K562 (cell line): ENCODE results near the gene TMEM25. TPM values are rescaled to one million over a fixed set of nuclear protein-coding genes. Genes with fewer than 3 reads are reported as not detected.

Source experiments
- ATAC-seq: fragments of 200-7000 bp; cut with Tn5 transposase; 3 replicates; pipeline ENCODE4 v1.9.1; 2020; ENCODE audit warnings: moderate library complexity
- BruUV-seq: library from RNA; stranded (reverse); fragments of 400-500 nt; replicated peaks from 2 replicates; lab custom pipeline; 2021; lab: Mats Ljungman, UMichigan
- CTCF ChIA-PET: fragments of 300-600 bp; formaldehyde crosslinking; extraction: SDS; loops from one replicate; lab custom pipeline; 2021; ENCODE audit warnings: low intra/inter-chr PET ratio; lab: Yijun Ruan, JAX
- POLR2A ChIA-PET: fragments of 300-600, 350-650 bp; sonication (Branson Sonifier 250); formaldehyde crosslinking; extraction: SDS; loops from one replicate; lab custom pipeline; 2021; ENCODE audit warnings: antibody characterized with exemption, inconsistent platforms; lab: Yijun Ruan, JAX
- DNase-seq, 4 experiments: peaks; one replicate each; pipeline versions ENCODE4 v3.0.0 to v3.0.0-alpha.2; 2011 to 2018; ENCODE audit warnings: low spot score in 3 of 4, mixed read lengths in 3 of 4; ENCODE audit errors: extremely low read depth in 1 of 4
- FAIRE-seq: peaks from 2 replicates; lab custom pipeline; 2011; peaks lifted over from hg19 to GRCh38; lab: Jason Lieb, UNC
- H2AFZ ChIP-seq: 2 replicates; pipeline ENCODE4 v1.6.0; 2011; ENCODE audit warnings: low read depth, low read length, control low read depth, inconsistent platforms
- H3K27ac ChIP-seq: fragments of 200-600 bp; 3 replicates; pipeline ENCODE4 v1.8.0; 2011; ENCODE audit warnings: low read depth, mild to moderate bottlenecking, control low read depth, inconsistent platforms, low read length, moderate library complexity, mixed read lengths; ENCODE audit errors: extremely low read depth
- H3K27me3 ChIP-seq, 2 experiments: fragments of 300-600 bp in 1 of 2; 2 replicates in 1 of 2; 3 replicates in 1 of 2; pipeline versions ENCODE4 v1.6.0 to v1.8.0; 2011; ENCODE audit warnings: inconsistent platforms in 2 of 2, low read length in 2 of 2, mild to moderate bottlenecking in 1 of 2, mixed read lengths in 1 of 2, moderate library complexity in 1 of 2; ENCODE audit not compliant: control insufficient read depth in 2 of 2, insufficient read depth in 2 of 2
- H3K36me3 ChIP-seq: fragments of 300-600 bp; 3 replicates; pipeline ENCODE4 v1.8.0; 2011; ENCODE audit warnings: mild to moderate bottlenecking, low read length, inconsistent platforms; ENCODE audit not compliant: control insufficient read depth, insufficient read depth
- H3K4me1 ChIP-seq, 2 experiments: fragments of 200-600 bp in 1 of 2; replicated peaks in 1 of 2; 2 replicates in 1 of 2; 3 replicates in 1 of 2; pipeline versions ENCODE4 v1.5.1 to v1.8.0; 2011; ENCODE audit warnings: inconsistent platforms in 2 of 2, low read length in 2 of 2, mild to moderate bottlenecking in 1 of 2, mixed read lengths in 1 of 2, moderate library complexity in 1 of 2; ENCODE audit not compliant: control insufficient read depth in 2 of 2, insufficient read depth in 2 of 2
- H3K4me2 ChIP-seq: 2 replicates; pipeline ENCODE4 v1.6.1; 2011; ENCODE audit warnings: low read length, control low read depth, inconsistent platforms, mixed read lengths; ENCODE audit not compliant: insufficient read depth
- H3K4me3 ChIP-seq: fragments of 200-600 bp; sonication (generic), shearing (Covaris generic); 2 replicates; pipeline ENCODE4 v1.5.1; 2016; ENCODE audit warnings: control low read depth, inconsistent platforms
- H3K79me2 ChIP-seq: fragments of 200-600 bp; 3 replicates; pipeline ENCODE4 v1.8.0; 2011; ENCODE audit warnings: low read length, inconsistent platforms; ENCODE audit not compliant: control insufficient read depth, insufficient read depth
- H3K9ac ChIP-seq, 2 experiments: 2 replicates each; pipeline versions ENCODE4 v1.6.0 to v1.6.1; 2011; ENCODE audit warnings: low read depth in 2 of 2, low read length in 2 of 2, control low read depth in 1 of 2, inconsistent platforms in 1 of 2, mild to moderate bottlenecking in 1 of 2, mixed read lengths in 1 of 2; ENCODE audit not compliant: insufficient read depth in 1 of 2
- H3K9me1 ChIP-seq: one replicate; pipeline ENCODE4 v1.6.0; 2011; ENCODE audit warnings: inconsistent platforms, mild to moderate bottlenecking, low read length, moderate library complexity; ENCODE audit not compliant: control insufficient read depth, insufficient read depth
- H3K9me3 ChIP-seq: replicated peaks from 2 replicates; pipeline ENCODE4 v1.5.1; 2011; ENCODE audit warnings: low read depth, low read length, inconsistent platforms; ENCODE audit not compliant: control insufficient read depth, insufficient read depth
- H4K20me1 ChIP-seq: replicated peaks from 2 replicates; pipeline ENCODE4 v1.6.1; 2011; ENCODE audit warnings: low read length, inconsistent platforms, mixed read lengths; ENCODE audit not compliant: control insufficient read depth, insufficient read depth
- ATF3 ChIP-seq, 2 experiments: fragments of 450-650 bp in 1 of 2; sonication (generic) in 1 of 2; formaldehyde crosslinking in 1 of 2; IDR thresholded peaks in 1 of 2; conservative IDR thresholded peaks in 1 of 2; 2 replicates each; pipeline versions ENCODE4 v1.6.1 to v1.8.1; 2016 to 2023; ENCODE audit warnings: mild to moderate bottlenecking in 2 of 2, moderate library complexity in 2 of 2, inconsistent platforms in 1 of 2, missing genetic modification reagents in 1 of 2
- BHLHE40 ChIP-seq: IDR thresholded peaks from 2 replicates; pipeline ENCODE4 v1.6.1; 2011; ENCODE audit warnings: low read length, improper control_type of control experiment
- CEBPB ChIP-seq: fragments of 450-650 bp; IDR thresholded peaks from 2 replicates; pipeline ENCODE4 v1.6.1; 2016; ENCODE audit warnings: missing genetic modification characterization, missing compliant biosample characterization
- CEBPG ChIP-seq, 3 experiments: fragments of 200-800 bp in 1 of 3; sonication (Bioruptor generic) in 1 of 3; sonication (generic) in 1 of 3; formaldehyde crosslinking in 1 of 3; IDR thresholded peaks in 2 of 3; conservative IDR thresholded peaks in 1 of 3; 2 replicates each; pipeline versions ENCODE4 v1.6.1 to v1.8.0; 2016 to 2022; ENCODE audit warnings: missing compliant biosample characterization in 2 of 3, missing genetic modification characterization in 2 of 3, mild to moderate bottlenecking in 1 of 3, missing genetic modification reagents in 1 of 3
- HMGN3 ChIP-seq: IDR thresholded peaks from 2 replicates; pipeline ENCODE4 v1.6.1; 2011; ENCODE audit warnings: borderline replicate concordance, low read depth, mild to moderate bottlenecking, mixed read lengths, low read length; ENCODE audit not compliant: insufficient read length; ENCODE audit errors: extremely low read depth
- HNRNPL ChIP-seq: fragments of 200-400 bp; formaldehyde crosslinking; IDR thresholded peaks from 2 replicates; pipeline ENCODE4 v1.6.1; 2017; ENCODE audit warnings: low read depth, mild to moderate bottlenecking, low read length
- IFI16 ChIP-seq: fragments of 250-450 bp; sonication (Bioruptor Pico); IDR thresholded peaks from 2 replicates; pipeline ENCODE4 v2.1.2; 2022; ENCODE audit warnings: mild to moderate bottlenecking, inconsistent platforms
- LCOR ChIP-seq: sonication (generic); formaldehyde crosslinking; IDR thresholded peaks from 2 replicates; pipeline ENCODE4 v1.8.0; 2022; ENCODE audit warnings: mild to moderate bottlenecking, missing genetic modification reagents
- NRF1 ChIP-seq, 2 experiments: fragments of 450-650 bp; IDR thresholded peaks in 1 of 2; conservative IDR thresholded peaks in 1 of 2; 2 replicates each; pipeline ENCODE4 v1.6.1; 2014; ENCODE audit warnings: mild to moderate bottlenecking in 2 of 2
- PBX2 ChIP-seq, 2 experiments: IDR thresholded peaks in 1 of 2; conservative IDR thresholded peaks in 1 of 2; 2 replicates each; pipeline ENCODE4 v1.6.1; 2016; ENCODE audit warnings: low read depth in 2 of 2, mild to moderate bottlenecking in 1 of 2, missing compliant biosample characterization in 1 of 2, missing genetic modification characterization in 1 of 2, moderate library complexity in 1 of 2
- POLR2B ChIP-seq: fragments of 450-650 bp; IDR thresholded peaks from 2 replicates; pipeline ENCODE4 v1.6.1; 2018; ENCODE audit warnings: low read depth; ENCODE audit not compliant: partially characterized antibody
- PRPF4 ChIP-seq: fragments of 200-400 bp; formaldehyde crosslinking; IDR thresholded peaks from one replicate; pipeline ENCODE4 v1.6.1; 2017; ENCODE audit warnings: low read length, low read depth, mild to moderate bottlenecking; ENCODE audit not compliant: insufficient read depth, poor library complexity, severe bottlenecking
- RBM15 ChIP-seq: fragments of 200-400 bp; formaldehyde crosslinking; IDR thresholded peaks from 2 replicates; pipeline ENCODE4 v1.6.1; 2018; ENCODE audit warnings: mild to moderate bottlenecking, low read length, moderate library complexity; ENCODE audit not compliant: insufficient read depth
- SIX5 ChIP-seq, 2 experiments: IDR thresholded peaks; 2 replicates each; pipeline ENCODE4 v1.6.1; 2011; ENCODE audit warnings: low read length in 2 of 2, borderline replicate concordance in 1 of 2, low read depth in 1 of 2, mild to moderate bottlenecking in 1 of 2, moderate library complexity in 1 of 2; ENCODE audit not compliant: insufficient read depth in 1 of 2
- ZNF24 ChIP-seq: fragments of 450-650 bp; IDR thresholded peaks from 2 replicates; pipeline ENCODE4 v1.6.1; 2016
- ZNF354B ChIP-seq: fragments of 250-450 bp; sonication (Bioruptor Pico); IDR thresholded peaks from 2 replicates; pipeline ENCODE4 v1.4.0; 2020
- WGBS: fragments of 100-300 bp; shearing (Covaris generic); methylation state at CpG from one replicate; pipeline ENCODE4 v1.1.6; 2016; ENCODE audit warnings: low coverage, mixed read lengths; ENCODE audit not compliant: insufficient coverage; ENCODE audit errors: missing lambda C conversion rate; 5-methylcytosine and 5-hydroxymethylcytosine counted together
- in situ Hi-C: fragments of 300-500 bp; cut with MboI; formaldehyde crosslinking; loops from 4 replicates; pipeline ENCODE4 v1.15.0; 2018; ENCODE audit warnings: inconsistent platforms, mixed read lengths
- intact Hi-C: fragments of 100-400 bp; cut with micrococcal nuclease; formaldehyde crosslinking; loops from 2 replicates; pipeline ENCODE4 v1.14.2; 2022
- polyA plus RNA-seq, 8 experiments: library from polyadenylated mRNA; depleted of rRNA in 4 of 8; stranded (reverse) in 5 of 8; unstranded in 3 of 8; fragments of >200 nt; fragmentation: Nextera tagmentation in 2 of 8; fragmentation: Illumina TruSeq in 1 of 8; extraction: Ambion mirVana in 2 of 8; extraction: Trizol in 1 of 8; gene quantifications; 2 replicates each; pipeline versions ENCODE4 v1.2.1 to v1.2.3, GENCODE V29; 2011 to 2014; ENCODE audit warnings: inconsistent platforms in 1 of 8, missing spikeins in 1 of 8
- total RNA-seq, 7 experiments: library from RNA; depleted of rRNA in 6 of 7; stranded (reverse); fragments of >200 nt in 6 of 7; fragmentation: Illumina TruSeq in 2 of 7; extraction: Trizol in 2 of 7; gene quantifications; 2 replicates each; pipeline versions ENCODE4 v1.2.1 to v1.2.3, GENCODE V29; 2011 to 2021; ENCODE audit warnings: low replicate concordance in 1 of 7

Gene TMEM25
- total and polyA plus RNA-seq, 9 of the 15 experiments (the other 6 are each of a cell fraction or from before 2014, with no cell fraction given): 0.34 to 3.8 (median 2.0) TPM

GRCh38 chr11:118536726-118537125 lies 5.7 kb downstream of the TMEM25 start:
- no peak overlapping the region for H3K27ac ChIP-seq
- intact Hi-C loops: no loop called here
- no peaks in the 10 kb centered on the region for H3K9me1 ChIP-seq
- in situ Hi-C loops: no loop called here
- ATAC-seq: peak; percentile 34; the same call in 2 of the 3 replicates
- no peaks in the 10 kb centered on the region for H3K36me3 ChIP-seq
- ChIA-PET CTCF (no interaction called here), POLR2A (no interaction called here)
- no peak overlapping the region for H2AFZ ChIP-seq
- no peaks in the 10 kb centered on the region for H4K20me1 ChIP-seq
- WGBS: 67% methylated on average over 5 of the region's 5 CpGs
- DNase-seq: no peak
- peak; percentile 19 for FAIRE-seq
- peaks cover 14 to 16% of the 10 kb centered on the region in 2 experiments for H3K4me1 ChIP-seq
- no peaks in the 10 kb centered on the region for H3K79me2 ChIP-seq
- H3K9me3 ChIP-seq: no peaks in the 10 kb centered on the region
- no peak overlapping the region for H3K4me2 ChIP-seq
- BruUV-seq: no TSS peak
- no peak overlapping the region for H3K9ac ChIP-seq
- H3K4me3 ChIP-seq: no peak overlapping the region
- no peaks in the 10 kb centered on the region for H3K27me3 ChIP-seq
- TF ChIP-seq PRPF4 (no peak), HNRNPL (no peak), CEBPB (tag) (0 out of 2 replicates have a peak, but pooled peaks have one; percentile 13), ATF3 (IDR thresholded peaks at IDR 0.05) (0 out of 2 replicates have a peak, but pooled peaks have one; percentile 45), ATF3 (CRISPR knock-in tag; conservative IDR thresholded peaks at IDR 0.05) (no peak), PBX2 (CRISPR knock-in tag; IDR thresholded peaks at IDR 0.05; ENCODE audit: low read depth) (no peak), PBX2 (tag; conservative IDR thresholded peaks at IDR 0.05; ENCODE audit: low read depth) (no peak), ZNF354B (CRISPR knock-in tag) (no peak), CEBPG (CRISPR knock-in tag; IDR thresholded peaks at IDR 0.05) (peak; percentile 57; the same call in 1 of the 2 replicates), CEBPG (tag; conservative IDR thresholded peaks at IDR 0.05 in 1 of 2, IDR thresholded peaks at IDR 0.05 in 1 of 2) (no peak), LCOR (no peak), HMGN3 (no peak), NRF1 (conservative IDR thresholded peaks at IDR 0.05 in 1 of 2, IDR thresholded peaks at IDR 0.05 in 1 of 2) (no peak), POLR2B (no peak), IFI16 (no peak), BHLHE40 (peak; percentile 14; the same call in 1 of the 2 replicates), ZNF24 (no peak), RBM15 (no peak), SIX5 (IDR thresholded peaks at IDR 0.05; ENCODE audit: borderline replicate concordance in 1 of 2, insufficient read depth in 1 of 2, low read depth in 1 of 2, low read length in 2 of 2) (no peak)
